BJ (cell line): ENCODE results near the gene PACS2. TPM values are rescaled to one million over a fixed set of nuclear protein-coding genes. Genes with fewer than 3 reads are reported as not detected.

ENCODE experiments used
- CTCF ChIA-PET: fragments of 350-600 bp; formaldehyde crosslinking; extraction: SDS; loops from one replicate; lab custom pipeline; 2021; ENCODE audit warnings: antibody characterized with exemption, inconsistent platforms; lab: Yijun Ruan, JAX
- POLR2A ChIA-PET: fragments of 300-600 bp; sonication (Branson Sonifier 250); formaldehyde crosslinking; extraction: SDS; loops from one replicate; lab custom pipeline; 2021; ENCODE audit warnings: antibody characterized with exemption; lab: Charles Lee
- DNase-seq: peaks from one replicate; pipeline ENCODE4 v3.0.0-alpha.2; 2011; ENCODE audit warnings: low read depth
- H3K27me3 ChIP-seq: 2 replicates; pipeline ENCODE4 v1.6.0; 2011; ENCODE audit warnings: low read length; ENCODE audit not compliant: control insufficient read depth, insufficient read depth
- H3K36me3 ChIP-seq: 2 replicates; pipeline ENCODE4 v1.5.1; 2011; ENCODE audit warnings: low read length; ENCODE audit not compliant: control insufficient read depth, insufficient read depth
- H3K4me3 ChIP-seq: 2 replicates; pipeline ENCODE4 v1.5.1; 2011; ENCODE audit warnings: low read depth, mild to moderate bottlenecking, control low read depth, low read length
- CTCF ChIP-seq: IDR thresholded peaks from 2 replicates; pipeline ENCODE4 v1.5.1; 2011; ENCODE audit warnings: low read depth, mild to moderate bottlenecking, control low read depth, inconsistent platforms, low read length, moderate library complexity; ENCODE audit not compliant: insufficient read depth
- polyA plus RNA-seq: library from polyadenylated mRNA; depleted of rRNA; stranded (reverse); fragments of >200 nt; gene quantifications from 2 replicates; pipeline ENCODE4 v1.2.3, GENCODE V29; 2011

Gene PACS2
- polyA plus RNA-seq, 1 experiment, result 21.4 TPM

GRCh38 chr14:105383083-105383730 is 68.7 kb downstream of the PACS2 start:
- H3K36me3 ChIP-seq, result peaks cover 22% of the 10 kb centered on the region
- no peaks in the 10 kb centered on the region for H3K27me3 ChIP-seq
- POLR2A ChIA-PET, result no interaction called here
- no peak for DNase-seq
- CTCF ChIA-PET, result interaction anchor here (1.5 kb wide), 1 partner anchor 12 kb away, joined by 3 read pairs; no protein-coding TSS in a partner anchor
- TF ChIP-seq CTCF, result no peak
- H3K4me3 ChIP-seq, result no peak overlapping the region

GRCh38 chr14:105384041-105384557 is 69.6 kb downstream of the PACS2 start:
- DNase-seq, result no peak
- Histone ChIP-seq H3K4me3 (no peak overlapping the region), H3K27me3 (no peaks in the 10 kb centered on the region), H3K36me3 (peaks cover 22% of the 10 kb centered on the region)
- TF ChIP-seq CTCF, result no peak
- ChIA-PET CTCF (interaction anchor here (0.9 to 1.5 kb wide), 2 partner anchors 11 to 13 kb away, joined by 3 to 4 read pairs; no protein-coding TSS in a partner anchor), POLR2A (no interaction called here)

GRCh38 chr14:105384605-105385321 is 70.2 kb downstream of the PACS2 start:
- ChIA-PET CTCF (interaction anchor here (0.9 to 2.8 kb wide), 3 partner anchors 12 to 14 kb away, joined by 3 to 10 read pairs (median 4); no protein-coding TSS in a partner anchor), POLR2A (no interaction called here)
- no peak for DNase-seq
- Histone ChIP-seq H3K36me3 (peaks cover 22% of the 10 kb centered on the region), H3K27me3 (no peaks in the 10 kb centered on the region), H3K4me3 (no peak overlapping the region)
- no peak for TF ChIP-seq CTCF

- Histone ChIP-seq H3K27me3 (no peaks in the 10 kb centered on the region), H3K36me3 (peaks cover 21% of the 10 kb centered on the region), H3K4me3 (no peak overlapping the region)
- ChIA-PET POLR2A (no interaction called here), CTCF (interaction anchor here (2.8 kb wide), 1 partner anchor 15 kb away, joined by 10 read pairs; no protein-coding TSS in a partner anchor)
- TF ChIP-seq CTCF, result no peak
- DNase-seq, result no peak
Measured at GRCh38 chr14:105385322-105385637, 70.7 kb downstream of the PACS2 start.

- TF ChIP-seq CTCF, result no peak
- Histone ChIP-seq H3K27me3 (no peaks in the 10 kb centered on the region), H3K4me3 (no peak overlapping the region), H3K36me3 (peaks cover 21% of the 10 kb centered on the region)
- POLR2A ChIA-PET, result no interaction called here
- CTCF ChIA-PET, result interaction anchor here (2.8 kb wide), 1 partner anchor 15 kb away, joined by 10 read pairs; no protein-coding TSS in a partner anchor
- no peak for DNase-seq
Measured at GRCh38 chr14:105385698-105386365, 71.3 kb downstream of the PACS2 start.
